SIG-M5 (cell line): ENCODE data around the gene CAMSAP2.
"Not testable (repeated sequence)": the region's sequence is repeated elsewhere in the genome, so short reads cannot be mapped to it uniquely, and the experiment has no call there.

ENCODE experiments used
- DNase-seq: peaks from one replicate; lab custom pipeline; 2025; lab: John Stamatoyannopoulos, UW

Gene CAMSAP2

DNA sequence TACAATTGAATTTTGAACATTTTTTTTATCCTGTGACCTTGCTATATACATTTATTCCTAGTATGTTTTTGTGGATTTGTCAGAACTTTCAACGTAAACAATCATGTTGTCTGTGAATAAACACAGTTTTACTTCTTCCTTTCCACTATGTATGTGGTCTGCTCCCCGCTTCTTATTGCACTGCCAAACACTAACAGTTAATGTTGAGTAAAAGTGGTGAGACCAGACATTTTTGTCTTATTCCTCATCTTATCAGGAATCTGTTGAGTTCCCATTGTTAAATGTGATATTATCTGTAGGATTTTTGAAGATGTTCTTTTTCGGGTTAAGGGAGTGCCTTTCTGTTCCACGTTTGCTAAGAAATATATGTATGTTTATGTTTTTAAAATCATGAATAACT, 45.9 kb downstream of the CAMSAP2 start:
- DNase-seq = no peak

GRCh38 chr1:200786788-200787187, 48.1 kb downstream of the CAMSAP2 start:
- no peak for DNase-seq

- no peak for DNase-seq
Observed at GRCh38 chr1:200787896-200788387, 49.2 kb downstream of the CAMSAP2 start.

GRCh38 chr1:200791012-200791411, 52.3 kb downstream of the CAMSAP2 start:
- not testable (repeated sequence) for DNase-seq

DNA sequence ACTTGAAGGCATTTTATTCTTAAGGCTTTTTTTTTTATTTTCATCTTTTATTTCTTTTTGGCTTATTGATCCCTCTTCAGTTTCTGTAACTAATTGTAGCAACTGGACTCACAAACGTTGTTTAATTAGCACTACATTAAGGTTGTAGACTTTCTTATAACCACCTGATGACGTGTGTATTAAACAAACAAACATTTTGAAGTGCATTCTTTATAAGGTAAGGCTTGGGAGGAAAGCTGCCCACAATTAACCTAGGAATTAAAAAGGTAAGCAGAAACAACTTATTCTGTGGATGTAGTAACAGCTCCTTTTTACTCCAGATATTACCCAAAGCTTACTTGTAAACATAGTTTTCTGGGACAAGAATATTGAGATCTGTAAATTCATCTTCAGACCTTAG, 55.0 kb downstream of the CAMSAP2 start:
- DNase-seq = no peak

GRCh38 chr1:200794506-200795065, 55.9 kb downstream of the CAMSAP2 start:
- DNase-seq = no peak

GRCh38 chr1:200795156-200795555, 56.5 kb downstream of the CAMSAP2 start:
- DNase-seq = no peak

GRCh38 chr1:200802042-200802441, 63.3 kb downstream of the CAMSAP2 start:
- no peak for DNase-seq

GRCh38 chr1:200802865-200803512, 64.3 kb downstream of the CAMSAP2 start:
- no peak for DNase-seq

GRCh38 chr1:200805719-200806118, 67.0 kb downstream of the CAMSAP2 start:
- DNase-seq = no peak

DNA sequence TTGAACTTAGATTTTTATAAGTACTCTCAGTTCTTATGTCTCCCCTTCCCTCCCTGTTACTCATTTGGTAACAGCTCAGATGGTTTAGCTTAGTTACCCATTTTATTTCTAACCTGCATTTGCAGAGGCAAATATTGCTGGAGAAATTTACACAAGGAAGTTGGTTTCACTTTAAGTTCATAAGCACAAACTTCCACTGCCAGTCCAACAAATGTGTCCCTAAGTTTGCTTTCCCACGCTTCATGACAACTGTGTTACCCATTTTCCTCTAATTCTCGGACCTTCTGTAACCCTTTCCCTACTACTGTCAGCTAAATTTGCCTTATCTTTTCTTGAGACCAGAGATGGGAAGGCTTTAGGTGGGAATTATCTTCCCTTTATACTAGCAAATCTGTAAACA, 70.2 kb downstream of the CAMSAP2 start:
- DNase-seq = no peak

GRCh38 chr1:200811704-200812103, 73.0 kb downstream of the CAMSAP2 start:
- DNase-seq = no peak

- not testable (repeated sequence) for DNase-seq
Observed at GRCh38 chr1:200816624-200817224, 78.0 kb downstream of the CAMSAP2 start.

DNA sequence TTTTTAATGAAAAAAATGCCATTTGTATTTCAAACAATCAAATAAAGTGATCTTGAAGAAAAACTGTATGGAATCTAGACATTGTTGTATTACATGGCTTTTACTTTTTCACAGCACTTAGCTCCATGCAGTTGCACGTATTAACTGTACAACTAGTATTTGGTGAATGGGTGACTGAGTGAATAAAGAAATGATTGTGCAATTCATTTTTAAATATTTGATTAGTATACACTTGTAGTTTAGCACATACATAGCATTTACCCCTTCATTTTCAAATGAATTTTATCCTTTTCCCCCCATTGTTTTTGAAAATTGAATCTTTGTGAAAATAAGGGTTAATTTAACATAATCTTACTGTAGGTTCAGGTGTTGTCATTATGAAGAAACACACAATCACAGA, 79.6 kb downstream of the CAMSAP2 start:
- no peak for DNase-seq

DNA sequence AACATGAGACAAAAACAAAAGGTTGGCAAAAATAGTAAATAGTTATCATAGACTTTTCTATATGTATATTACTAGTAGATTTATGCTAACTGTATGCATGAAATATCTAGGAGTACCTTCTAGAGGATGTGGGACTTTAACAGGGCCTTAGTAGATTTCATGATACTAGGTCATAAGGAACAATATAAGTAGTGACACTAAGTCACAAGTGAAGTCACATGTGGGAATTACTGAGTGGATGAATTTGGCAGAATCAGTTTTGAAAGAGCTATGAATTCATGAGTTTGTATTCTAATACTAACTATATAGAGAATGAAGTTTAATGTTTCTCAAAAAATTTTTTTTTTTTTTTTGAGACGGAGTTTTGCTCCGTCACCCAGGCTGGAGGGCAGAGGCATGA, 81.0 kb downstream of the CAMSAP2 start:
- no peak for DNase-seq

GRCh38 chr1:200831091-200831490, 92.4 kb downstream of the CAMSAP2 start:
- DNase-seq = no peak

DNA sequence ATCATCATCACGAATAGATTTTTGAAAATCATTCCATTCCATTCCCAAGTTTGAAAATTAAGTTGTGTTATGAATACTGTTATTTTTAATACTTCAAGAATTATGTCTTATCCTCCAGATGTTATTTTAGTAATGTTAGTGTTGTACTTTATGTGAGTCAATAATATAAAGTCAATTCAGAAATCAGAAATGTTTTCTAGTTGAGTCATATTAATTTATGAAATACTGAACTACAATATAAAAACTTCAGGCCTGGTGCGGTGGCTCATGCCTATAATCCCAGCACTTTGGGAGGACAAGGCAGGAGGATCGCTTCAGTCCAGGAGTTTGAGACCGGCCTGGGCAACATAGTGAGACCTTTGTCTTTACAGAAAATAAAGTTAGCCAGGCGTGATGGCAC, 95.7 kb downstream of the CAMSAP2 start:
- DNase-seq = no peak

DNA sequence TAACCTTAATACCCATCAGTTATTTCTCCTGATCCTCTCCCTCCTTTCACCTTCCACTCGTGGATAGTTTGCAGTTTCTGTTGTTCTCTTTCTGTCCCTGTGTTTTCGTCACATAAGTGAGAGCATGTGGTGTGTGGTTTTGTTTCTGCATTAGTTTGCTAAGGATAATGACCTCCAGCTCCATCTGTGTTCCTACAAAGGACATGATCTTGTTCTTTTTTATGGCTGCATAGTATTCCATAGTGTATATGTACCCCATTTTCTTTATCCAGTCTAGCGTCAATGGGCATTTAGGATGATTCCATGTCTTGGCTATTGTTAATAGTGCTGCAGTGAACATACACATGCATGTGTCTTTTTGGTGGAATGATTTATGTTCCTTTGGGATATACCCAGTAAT, 97.5 kb downstream of the CAMSAP2 start:
- DNase-seq = no peak

GRCh38 chr1:200837931-200838571, 99.4 kb downstream of the CAMSAP2 start:
- no peak for DNase-seq

DNA sequence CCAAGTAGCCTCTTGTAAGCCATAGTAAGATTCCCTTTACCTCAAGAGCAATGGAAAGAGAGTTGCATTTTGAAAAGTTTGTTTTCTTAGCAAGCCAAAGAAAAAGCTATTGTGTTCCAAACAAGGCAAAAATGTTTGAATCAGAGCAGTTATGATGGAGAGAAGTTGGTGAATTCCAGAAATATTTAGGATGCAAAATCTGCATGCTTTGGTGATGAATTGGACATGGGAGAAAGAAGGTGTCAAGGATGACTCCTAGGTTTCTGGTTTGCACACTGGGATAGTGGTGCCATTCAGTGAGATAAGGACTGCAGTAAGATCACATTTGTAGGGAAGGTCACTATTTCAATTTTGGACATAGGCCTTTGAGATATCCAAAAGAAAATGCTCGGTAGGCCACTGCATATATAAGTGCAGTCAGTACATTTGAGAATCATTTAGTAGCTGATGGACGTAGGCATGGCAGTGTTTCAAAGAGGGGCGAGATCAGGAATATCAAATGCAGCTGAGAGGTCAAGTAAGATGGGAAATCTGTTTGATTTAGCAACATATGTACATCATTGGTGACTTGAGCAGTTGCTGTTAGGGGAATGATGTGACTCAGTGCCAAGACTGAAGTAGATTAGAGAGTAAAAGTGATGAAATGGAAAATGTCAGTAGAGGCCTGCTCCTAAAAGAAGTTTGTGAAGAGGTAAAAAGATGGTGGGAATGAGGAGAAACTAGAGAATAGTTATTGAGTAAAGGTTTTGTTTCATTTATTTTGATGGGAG, 100.2 kb downstream of the CAMSAP2 start:
- DNase-seq = no peak

DNA sequence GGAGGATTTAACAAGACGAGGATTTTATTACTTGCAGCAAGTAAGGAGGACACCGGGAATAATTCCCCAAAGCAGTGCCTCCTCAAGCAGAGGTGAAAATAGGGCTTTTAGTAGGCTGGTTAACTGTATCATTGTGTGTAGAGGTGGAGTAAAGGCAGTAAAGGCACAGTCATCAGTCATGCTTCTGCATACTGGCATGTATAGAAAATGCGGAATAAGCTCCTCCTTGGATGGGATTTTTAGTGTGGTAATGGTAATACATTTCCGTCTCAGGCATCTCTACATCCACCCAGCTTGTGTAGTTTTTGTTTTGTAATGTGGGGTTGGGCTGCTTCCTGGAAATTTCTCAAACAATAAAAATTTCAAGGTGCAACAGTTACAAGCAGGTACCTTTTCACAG, 106.7 kb downstream of the CAMSAP2 start:
- DNase-seq = no peak

DNA sequence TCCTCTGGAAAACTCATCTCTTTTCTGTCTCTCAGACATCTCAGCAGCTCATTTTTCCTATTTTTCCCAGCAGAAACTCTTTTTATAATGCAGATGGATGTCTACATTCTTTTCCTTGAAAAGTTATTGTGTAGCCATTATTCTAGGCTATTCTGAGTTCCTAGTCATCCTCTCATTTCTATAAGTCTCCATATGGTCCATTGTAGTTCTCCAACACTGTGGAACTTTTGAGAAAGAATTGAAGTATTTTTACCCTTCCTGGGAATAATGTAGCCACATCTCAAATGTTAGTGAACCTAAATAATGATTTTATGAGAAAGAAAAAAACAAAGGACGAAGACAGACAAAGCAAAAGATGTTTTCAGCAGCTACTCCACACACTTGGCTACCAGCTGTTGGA, 107.7 kb downstream of the CAMSAP2 start:
- no peak for DNase-seq
